Measurements from ENCODE around the gene HIF1AN.

Gene HIF1AN

DNA sequence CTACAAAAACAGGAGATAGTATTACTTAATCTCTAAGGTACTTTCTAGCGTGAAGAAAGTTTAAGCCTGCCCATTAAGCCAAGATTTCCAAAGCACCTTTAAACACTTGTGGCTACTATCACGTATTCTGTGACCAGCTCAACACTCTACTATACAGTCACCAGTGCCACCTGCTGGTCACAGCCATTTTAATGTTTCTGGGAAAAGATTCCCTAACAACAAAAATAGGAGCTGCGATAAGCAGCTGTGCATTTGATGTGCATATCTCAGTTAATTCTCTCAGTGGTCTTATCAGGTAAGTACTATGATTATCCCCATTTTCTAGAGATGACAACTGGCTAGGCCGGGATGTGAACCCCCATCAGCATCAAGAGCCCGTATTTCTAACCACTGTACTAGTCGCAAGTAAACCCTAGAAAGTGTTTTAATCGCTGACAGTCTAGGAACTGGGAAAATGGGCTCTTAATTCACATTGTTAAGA lies 16.9 kb upstream of the HIF1AN start:
- in situ Hi-C loops (cut with HindIII; ENCODE audit: low sequenced_read_pairs): no loop called here
- peak overlapping the region; percentile 47 for H3K4me3 ChIP-seq (ENCODE audit: low read depth, low read length)
- peak; percentile 40 for DNase-seq (ENCODE audit: low read depth)
- TF ChIP-seq, protein P1, sequence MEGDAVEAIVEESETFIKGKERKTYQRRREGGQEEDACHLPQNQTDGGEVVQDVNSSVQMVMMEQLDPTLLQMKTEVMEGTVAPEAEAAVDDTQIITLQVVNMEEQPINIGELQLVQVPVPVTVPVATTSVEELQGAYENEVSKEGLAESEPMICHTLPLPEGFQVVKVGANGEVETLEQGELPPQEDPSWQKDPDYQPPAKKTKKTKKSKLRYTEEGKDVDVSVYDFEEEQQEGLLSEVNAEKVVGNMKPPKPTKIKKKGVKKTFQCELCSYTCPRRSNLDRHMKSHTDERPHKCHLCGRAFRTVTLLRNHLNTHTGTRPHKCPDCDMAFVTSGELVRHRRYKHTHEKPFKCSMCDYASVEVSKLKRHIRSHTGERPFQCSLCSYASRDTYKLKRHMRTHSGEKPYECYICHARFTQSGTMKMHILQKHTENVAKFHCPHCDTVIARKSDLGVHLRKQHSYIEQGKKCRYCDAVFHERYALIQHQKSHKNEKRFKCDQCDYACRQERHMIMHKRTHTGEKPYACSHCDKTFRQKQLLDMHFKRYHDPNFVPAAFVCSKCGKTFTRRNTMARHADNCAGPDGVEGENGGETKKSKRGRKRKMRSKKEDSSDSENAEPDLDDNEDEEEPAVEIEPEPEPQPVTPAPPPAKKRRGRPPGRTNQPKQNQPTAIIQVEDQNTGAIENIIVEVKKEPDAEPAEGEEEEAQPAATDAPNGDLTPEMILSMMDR (IDR thresholded peaks at IDR 0.05; ENCODE audit: low read depth, low read length, missing control alignments): peak; percentile 68

DNA sequence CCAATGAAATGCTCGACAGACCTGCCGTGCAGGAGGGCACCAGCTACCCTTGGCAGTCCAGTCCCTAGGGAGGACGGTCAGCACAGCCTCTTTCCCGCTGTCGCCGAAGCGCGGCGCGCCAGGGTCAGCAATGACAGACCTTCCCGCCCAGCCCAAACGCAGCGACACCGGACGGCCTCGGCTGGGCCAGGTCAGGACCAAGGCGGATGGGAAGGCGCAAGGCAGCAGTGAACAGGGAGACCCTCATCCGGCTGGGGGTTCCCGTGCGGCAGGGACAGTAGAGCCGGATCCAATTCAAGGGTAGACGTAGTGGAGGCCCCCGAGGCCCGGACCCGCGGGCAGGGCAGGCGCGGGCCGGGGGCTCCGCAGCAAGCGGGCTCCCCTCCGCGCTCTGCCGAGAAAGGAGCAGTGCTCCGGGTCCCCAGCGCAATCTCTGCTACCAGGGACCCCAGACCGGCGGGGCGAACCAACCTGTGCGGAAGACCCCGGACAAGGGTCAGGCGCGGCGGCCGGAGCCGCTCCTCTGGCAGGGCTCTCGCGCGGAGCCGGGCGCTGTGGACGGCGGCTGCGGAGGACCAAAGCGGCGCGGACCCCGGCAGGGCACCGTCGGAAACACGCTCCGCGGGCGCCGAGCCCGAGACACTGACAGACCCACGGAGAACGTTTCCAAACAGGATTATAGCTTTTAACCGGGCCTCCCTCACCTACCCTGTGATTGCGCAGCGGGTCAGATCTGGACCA lies 16.3 kb upstream of the HIF1AN start, which contains the start of gene SEC31B:
Gene SEC31B (minus strand): TSS at position 551 of the 741 bp plus-strand sequence. CDS start 2,909 bp downstream, outside the sequence.
- TF ChIP-seq, protein P1 (IDR thresholded peaks at IDR 0.05; ENCODE audit: low read depth, low read length, missing control alignments): no peak
- DNase-seq (ENCODE audit: low read depth): no peak
- in situ Hi-C loops (cut with HindIII; ENCODE audit: low sequenced_read_pairs): no loop called here
- H3K4me3 ChIP-seq (ENCODE audit: low read depth, low read length): peak within 1 kb of the TSS; percentile 47

DNA sequence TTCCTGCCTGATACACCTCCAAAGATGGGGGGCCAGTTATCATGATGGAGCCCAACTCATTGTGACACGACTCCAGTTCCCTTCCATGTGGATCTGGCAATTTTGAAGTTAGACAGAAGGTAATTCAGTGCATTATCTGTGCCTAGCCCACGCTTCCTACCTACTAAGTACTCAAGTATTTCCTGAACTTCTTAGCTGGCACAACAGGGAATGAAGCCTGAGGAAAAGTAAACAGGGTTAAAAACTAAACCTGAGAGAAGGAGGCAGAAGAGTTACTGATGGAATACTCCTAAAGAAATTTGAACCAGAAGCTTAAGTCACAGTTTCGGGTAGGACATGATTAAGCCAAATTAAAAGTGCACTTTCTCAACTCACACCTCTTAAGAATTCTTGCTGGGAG lies 14.9 kb upstream of the HIF1AN start:
- TF ChIP-seq, protein P1 (IDR thresholded peaks at IDR 0.05; ENCODE audit: low read depth, low read length, missing control alignments): no peak
- in situ Hi-C loops (cut with HindIII; ENCODE audit: low sequenced_read_pairs): no loop called here
- no peak for DNase-seq (ENCODE audit: low read depth)
- H3K4me3 ChIP-seq (ENCODE audit: low read depth, low read length): no peak overlapping the region

DNA sequence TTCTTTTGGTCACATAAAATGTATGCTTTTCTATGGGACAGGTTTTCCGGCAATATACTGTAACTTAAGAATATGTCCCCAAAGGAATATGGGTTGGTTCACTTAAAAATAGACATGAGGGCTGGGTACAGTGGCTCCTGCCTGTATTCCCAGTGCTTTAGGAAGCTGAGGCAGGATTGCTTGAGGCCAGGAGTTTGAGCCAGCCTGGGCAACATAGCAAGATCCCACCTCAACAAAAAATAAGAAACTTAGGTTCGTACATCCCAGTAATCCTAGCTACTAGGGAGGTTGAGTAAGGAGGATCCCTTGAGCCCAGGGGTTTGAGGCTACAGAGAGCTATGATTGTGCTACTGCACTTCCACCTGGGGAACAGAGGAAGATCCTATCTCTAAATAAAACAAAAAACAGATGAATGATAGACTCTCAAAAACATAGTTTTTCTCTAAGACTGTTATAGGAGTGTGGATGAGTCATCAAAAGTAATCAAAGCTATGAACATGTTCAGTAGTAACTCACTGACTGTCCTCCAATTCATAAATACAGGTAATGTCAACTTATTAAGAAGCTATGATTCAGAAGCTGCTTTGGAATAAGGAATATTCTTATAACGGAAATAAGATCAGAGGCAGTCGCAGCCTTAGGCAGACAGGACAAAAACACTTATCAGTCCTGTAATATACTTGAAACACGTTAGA lies 13.5 kb upstream of the HIF1AN start:
- no peak overlapping the region for H3K4me3 ChIP-seq (ENCODE audit: low read depth, low read length)
- TF ChIP-seq, protein P1 (IDR thresholded peaks at IDR 0.05; ENCODE audit: low read depth, low read length, missing control alignments): no peak
- in situ Hi-C loops (cut with HindIII; ENCODE audit: low sequenced_read_pairs): no loop called here
- no peak for DNase-seq (ENCODE audit: low read depth)

DNA sequence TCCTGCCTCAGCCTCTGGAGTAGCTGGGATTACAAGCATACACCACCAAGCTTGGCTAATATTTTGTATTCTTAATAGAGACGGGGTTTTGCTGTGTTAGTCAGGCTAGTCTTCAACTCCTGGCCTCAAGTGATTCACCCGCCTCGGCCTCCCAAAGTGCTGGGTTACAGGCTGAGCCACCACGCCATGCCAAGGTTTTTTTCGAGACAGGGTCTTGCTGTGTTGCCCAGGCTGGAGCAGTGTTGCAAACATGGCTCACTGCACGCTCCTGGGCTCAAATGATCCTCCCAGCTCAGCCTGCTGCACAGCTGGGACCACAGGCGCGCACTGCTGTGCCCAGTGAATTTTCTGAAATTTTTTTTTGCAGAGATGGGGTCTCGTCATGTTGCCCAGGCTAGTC lies 12.8 kb upstream of the HIF1AN start:
- H3K4me3 ChIP-seq (ENCODE audit: low read depth, low read length): no peak overlapping the region

DNA sequence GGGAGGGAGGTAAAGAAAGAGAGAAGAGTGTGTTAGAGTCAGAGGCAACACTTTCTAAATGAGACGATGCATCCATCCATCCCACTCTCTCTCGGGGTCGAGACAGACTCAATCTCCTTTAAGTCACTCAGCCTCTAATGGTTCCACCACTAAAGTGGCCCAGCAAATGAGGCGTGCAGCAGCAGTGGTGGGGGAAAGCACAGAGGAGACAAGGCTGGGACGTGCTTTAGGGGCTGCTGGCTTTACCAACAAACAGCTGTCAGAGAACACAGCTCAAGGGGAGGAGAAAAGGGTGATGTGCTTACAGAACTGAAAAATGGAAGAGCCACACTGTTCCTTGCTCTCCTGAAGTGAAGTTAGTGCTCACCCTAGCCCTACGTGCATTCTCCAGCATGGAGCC lies 11.5 kb upstream of the HIF1AN start:
- in situ Hi-C loops (cut with HindIII; ENCODE audit: low sequenced_read_pairs): no loop called here
- no peak overlapping the region for H3K4me3 ChIP-seq (ENCODE audit: low read depth, low read length)
- TF ChIP-seq, protein P1 (IDR thresholded peaks at IDR 0.05; ENCODE audit: low read depth, low read length, missing control alignments): no peak

More for the DNA sequence above, 12.8 kb upstream of the HIF1AN start:
- no peak for DNase-seq (ENCODE audit: low read depth)
- TF ChIP-seq, protein P1 (IDR thresholded peaks at IDR 0.05; ENCODE audit: low read depth, low read length, missing control alignments): no peak
- in situ Hi-C loops (cut with HindIII; ENCODE audit: low sequenced_read_pairs): no loop called here

More for the DNA sequence above, 11.5 kb upstream of the HIF1AN start:
- no peak for DNase-seq (ENCODE audit: low read depth)
